ENCODE measurements around the gene AP2M1. TPM values are rescaled to one million over a fixed set of nuclear protein-coding genes. Genes with fewer than 3 reads are reported as not detected.

Gene AP2M1
- total and polyA plus RNA-seq, 2 of the 8 experiments (the other 6 are each of a cell fraction or from before 2014, with no cell fraction given) = 403 to 454 TPM

GRCh38 chr3:184135149-184135910, 39.3 kb upstream of the AP2M1 start, which contains the start of gene EIF2B5 (continued):
- TF ChIP-seq, protein P1, sequence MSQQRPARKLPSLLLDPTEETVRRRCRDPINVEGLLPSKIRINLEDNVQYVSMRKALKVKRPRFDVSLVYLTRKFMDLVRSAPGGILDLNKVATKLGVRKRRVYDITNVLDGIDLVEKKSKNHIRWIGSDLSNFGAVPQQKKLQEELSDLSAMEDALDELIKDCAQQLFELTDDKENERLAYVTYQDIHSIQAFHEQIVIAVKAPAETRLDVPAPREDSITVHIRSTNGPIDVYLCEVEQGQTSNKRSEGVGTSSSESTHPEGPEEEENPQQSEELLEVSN (IDR thresholded peaks at IDR 0.05) = 0 out of 2 replicates have a peak, but pooled peaks have one; percentile 45
- TF ChIP-seq TAF7 (optimal IDR thresholded peaks at IDR 0.05; ENCODE audit: borderline replicate concordance, low read depth, low read length) (peak; percentile 88), BCL11A (IDR thresholded peaks at IDR 0.05; ENCODE audit: low read depth in 2 of 2, low read length in 2 of 2) (no peak), CHD2 (IDR thresholded peaks at IDR 0.05; ENCODE audit: low read length) (0 out of 2 replicates have a peak, but pooled peaks have one; percentile 9), SIN3A (conservative IDR thresholded peaks at IDR 0.05 in 1 of 2, IDR thresholded peaks at IDR 0.05 in 1 of 2; ENCODE audit: low read depth in 1 of 2, low read length in 2 of 2) (peak in 1 of 2 experiments; percentile 77; a peak in 2 of 4 replicates), BRCA1 (IDR thresholded peaks at IDR 0.05; ENCODE audit: low read depth, low read length) (no peak), SAP30 (IDR thresholded peaks at IDR 0.05; ENCODE audit: insufficient read depth, insufficient replicate concordance, low read length) (peak; percentile 90), HDAC2 (IDR thresholded peaks at IDR 0.05; ENCODE audit: borderline replicate concordance in 1 of 2, low read depth in 2 of 2, low read length in 2 of 2) (0 out of 4 replicates have a peak, but pooled peaks of 1 of the 2 experiments have one; percentile 76), TAF1 (IDR thresholded peaks at IDR 0.05; ENCODE audit: low read depth, low read length) (peak; percentile 86), BACH1 (IDR thresholded peaks at IDR 0.05; ENCODE audit: low read length) (no peak), POLR2AphosphoS5 (IDR thresholded peaks at IDR 0.05; ENCODE audit: low read depth, low read length) (peak; percentile 40; the same call in 1 of the 2 replicates), RNF2 (IDR thresholded peaks at IDR 0.05; ENCODE audit: borderline replicate concordance, low read depth, low read length, missing control alignments, poor library complexity, severe bottlenecking) (no peak), RAD21 (IDR thresholded peaks at IDR 0.05 in 1 of 2, conservative IDR thresholded peaks at IDR 0.05 in 1 of 2; ENCODE audit: low read depth in 2 of 2, low read length in 2 of 2) (peak in 1 of 2 experiments; percentile 15; a peak in 1 of 4 replicates), JUN (IDR thresholded peaks at IDR 0.05; ENCODE audit: low read depth, low read length) (no peak), FOSL1 (IDR thresholded peaks at IDR 0.05; ENCODE audit: insufficient read depth, low read depth, low read length) (no peak), NRF1 (IDR thresholded peaks at IDR 0.05; ENCODE audit: low read depth, low read length) (0 out of 2 replicates have a peak, but pooled peaks have one; percentile 43), ASH2L (IDR thresholded peaks at IDR 0.05; ENCODE audit: low read length) (peak; percentile 94), CHD1 (IDR thresholded peaks at IDR 0.05; ENCODE audit: low read depth, low read length) (no peak), YY1 (IDR thresholded peaks at IDR 0.05; ENCODE audit: low read depth, low read length) (peak; percentile 94)
- TF ChIP-seq, protein P2, sequence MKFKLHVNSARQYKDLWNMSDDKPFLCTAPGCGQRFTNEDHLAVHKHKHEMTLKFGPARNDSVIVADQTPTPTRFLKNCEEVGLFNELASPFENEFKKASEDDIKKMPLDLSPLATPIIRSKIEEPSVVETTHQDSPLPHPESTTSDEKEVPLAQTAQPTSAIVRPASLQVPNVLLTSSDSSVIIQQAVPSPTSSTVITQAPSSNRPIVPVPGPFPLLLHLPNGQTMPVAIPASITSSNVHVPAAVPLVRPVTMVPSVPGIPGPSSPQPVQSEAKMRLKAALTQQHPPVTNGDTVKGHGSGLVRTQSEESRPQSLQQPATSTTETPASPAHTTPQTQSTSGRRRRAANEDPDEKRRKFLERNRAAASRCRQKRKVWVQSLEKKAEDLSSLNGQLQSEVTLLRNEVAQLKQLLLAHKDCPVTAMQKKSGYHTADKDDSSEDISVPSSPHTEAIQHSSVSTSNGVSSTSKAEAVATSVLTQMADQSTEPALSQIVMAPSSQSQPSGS (IDR thresholded peaks at IDR 0.05; ENCODE audit: low read length) = no peak; the same call in 1 of the 2 replicates
